Measurements from ENCODE around the gene GALNT17. TPM values are rescaled to one million over a fixed set of nuclear protein-coding genes. Genes with fewer than 3 reads are reported as not detected.

GALNT17 gene
- total RNA-seq, 1 experiment from 2014 or later: not detected

DNA sequence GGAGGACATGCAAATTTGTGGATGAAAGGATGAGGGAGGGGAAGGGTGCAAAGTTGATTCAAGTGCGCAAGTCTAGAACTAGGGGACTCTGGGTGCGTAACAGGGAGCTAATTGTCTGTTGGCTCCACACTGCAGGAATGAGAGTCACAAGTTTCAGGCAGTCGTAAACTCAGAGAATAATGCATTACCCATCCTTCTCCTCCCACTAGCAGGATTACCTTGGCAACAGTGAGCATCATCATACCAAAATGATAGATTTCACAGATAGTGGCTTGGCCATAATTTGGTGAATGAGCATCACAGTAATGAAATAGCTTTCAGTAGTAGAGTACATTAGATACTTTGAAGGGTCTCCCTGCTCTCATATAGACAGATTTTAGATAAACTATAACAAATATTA is 565.5 kb downstream of the GALNT17 start:
- TF ChIP-seq EZH2 (IDR thresholded peaks at IDR 0.05; ENCODE audit: low read length, unreplicated experiment): no peak

DNA sequence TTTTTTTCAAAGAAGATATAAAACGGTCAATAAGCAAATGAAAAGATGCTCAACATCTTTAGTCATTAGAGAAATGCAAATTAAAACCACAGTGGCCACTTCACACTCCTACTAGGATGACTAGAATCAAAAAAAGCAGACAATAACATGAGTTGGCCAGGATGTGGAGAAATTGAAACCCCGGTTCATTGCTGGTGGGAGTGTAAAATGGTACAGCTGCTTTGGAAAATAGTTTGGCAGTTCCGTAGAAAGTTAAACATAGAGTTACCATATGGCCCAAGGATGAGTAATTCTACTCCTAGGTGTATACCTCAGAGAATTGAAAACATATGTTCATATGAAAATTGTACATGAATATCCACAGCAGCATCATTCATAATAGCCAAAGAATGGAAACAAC is 573.3 kb downstream of the GALNT17 start:
- DNase-seq: no peak
- Histone ChIP-seq H3K4me3 (ENCODE audit: low read length) (no peak overlapping the region), H3K79me2 (ENCODE audit: low read length) (no peaks in the 10 kb centered on the region), H3K9me2 (replicated peaks; ENCODE audit: low read length) (no peaks in the 10 kb centered on the region), H3K4me1 (ENCODE audit: insufficient read depth, low read length) (no peaks in the 10 kb centered on the region), H3K4me2 (ENCODE audit: low read length) (no peak overlapping the region), H4K20me1 (ENCODE audit: low read length) (no peaks in the 10 kb centered on the region), H3K9me3 (ENCODE audit: low read length) (no peaks in the 10 kb centered on the region), H2AFZ (ENCODE audit: low read length) (no peak overlapping the region), H3F3A (ENCODE audit: low read length, unreplicated experiment) (no peaks in the 10 kb centered on the region), H3K27ac (ENCODE audit: low read length) (no peak overlapping the region), H3K9ac (ENCODE audit: low read length) (no peak overlapping the region), H3K36me3 (ENCODE audit: low read depth, low read length) (no peaks in the 10 kb centered on the region), H3K27me3 (ENCODE audit: low read length) (no peaks in the 10 kb centered on the region)
- POLR2A ChIA-PET (ENCODE audit: unreplicated experiment): no interaction called here
- ATAC-seq: no peak
- intact Hi-C loops (cut with micrococcal nuclease): no loop called here
- no TSS peak for BruUV-seq (replicated peaks)
- CTCF ChIA-PET: no interaction called here
- no peak for TF ChIP-seq EZH2phosphoT487 (IDR thresholded peaks at IDR 0.05; ENCODE audit: borderline replicate concordance, low read length)
- TF ChIP-seq EZH2 (IDR thresholded peaks at IDR 0.05; ENCODE audit: low read length, unreplicated experiment): no peak
- TF ChIP-seq, protein P1, sequence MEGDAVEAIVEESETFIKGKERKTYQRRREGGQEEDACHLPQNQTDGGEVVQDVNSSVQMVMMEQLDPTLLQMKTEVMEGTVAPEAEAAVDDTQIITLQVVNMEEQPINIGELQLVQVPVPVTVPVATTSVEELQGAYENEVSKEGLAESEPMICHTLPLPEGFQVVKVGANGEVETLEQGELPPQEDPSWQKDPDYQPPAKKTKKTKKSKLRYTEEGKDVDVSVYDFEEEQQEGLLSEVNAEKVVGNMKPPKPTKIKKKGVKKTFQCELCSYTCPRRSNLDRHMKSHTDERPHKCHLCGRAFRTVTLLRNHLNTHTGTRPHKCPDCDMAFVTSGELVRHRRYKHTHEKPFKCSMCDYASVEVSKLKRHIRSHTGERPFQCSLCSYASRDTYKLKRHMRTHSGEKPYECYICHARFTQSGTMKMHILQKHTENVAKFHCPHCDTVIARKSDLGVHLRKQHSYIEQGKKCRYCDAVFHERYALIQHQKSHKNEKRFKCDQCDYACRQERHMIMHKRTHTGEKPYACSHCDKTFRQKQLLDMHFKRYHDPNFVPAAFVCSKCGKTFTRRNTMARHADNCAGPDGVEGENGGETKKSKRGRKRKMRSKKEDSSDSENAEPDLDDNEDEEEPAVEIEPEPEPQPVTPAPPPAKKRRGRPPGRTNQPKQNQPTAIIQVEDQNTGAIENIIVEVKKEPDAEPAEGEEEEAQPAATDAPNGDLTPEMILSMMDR (conservative IDR thresholded peaks at IDR 0.05; ENCODE audit: low read depth, low read length): no peak

More for the DNA sequence above, 565.5 kb downstream of the GALNT17 start:
- ChIA-PET POLR2A (ENCODE audit: unreplicated experiment) (no interaction called here), CTCF (no interaction called here)
- Histone ChIP-seq H3K27me3 (ENCODE audit: low read length) (no peaks in the 10 kb centered on the region), H3K27ac (ENCODE audit: low read length) (no peak overlapping the region), H3K9ac (ENCODE audit: low read length) (no peak overlapping the region), H3K4me1 (ENCODE audit: insufficient read depth, low read length) (no peaks in the 10 kb centered on the region), H3K36me3 (ENCODE audit: low read depth, low read length) (no peaks in the 10 kb centered on the region), H2AFZ (ENCODE audit: low read length) (no peak overlapping the region), H3K4me3 (ENCODE audit: low read length) (no peak overlapping the region), H3F3A (ENCODE audit: low read length, unreplicated experiment) (no peaks in the 10 kb centered on the region), H3K4me2 (ENCODE audit: low read length) (no peak overlapping the region), H4K20me1 (ENCODE audit: low read length) (no peaks in the 10 kb centered on the region), H3K9me3 (ENCODE audit: low read length) (no peaks in the 10 kb centered on the region), H3K79me2 (ENCODE audit: low read length) (no peaks in the 10 kb centered on the region), H3K9me2 (replicated peaks; ENCODE audit: low read length) (no peaks in the 10 kb centered on the region)
- no peak for DNase-seq
- ATAC-seq: no peak
- intact Hi-C loops (cut with micrococcal nuclease): no loop called here
- BruUV-seq (replicated peaks): no TSS peak

DNA sequence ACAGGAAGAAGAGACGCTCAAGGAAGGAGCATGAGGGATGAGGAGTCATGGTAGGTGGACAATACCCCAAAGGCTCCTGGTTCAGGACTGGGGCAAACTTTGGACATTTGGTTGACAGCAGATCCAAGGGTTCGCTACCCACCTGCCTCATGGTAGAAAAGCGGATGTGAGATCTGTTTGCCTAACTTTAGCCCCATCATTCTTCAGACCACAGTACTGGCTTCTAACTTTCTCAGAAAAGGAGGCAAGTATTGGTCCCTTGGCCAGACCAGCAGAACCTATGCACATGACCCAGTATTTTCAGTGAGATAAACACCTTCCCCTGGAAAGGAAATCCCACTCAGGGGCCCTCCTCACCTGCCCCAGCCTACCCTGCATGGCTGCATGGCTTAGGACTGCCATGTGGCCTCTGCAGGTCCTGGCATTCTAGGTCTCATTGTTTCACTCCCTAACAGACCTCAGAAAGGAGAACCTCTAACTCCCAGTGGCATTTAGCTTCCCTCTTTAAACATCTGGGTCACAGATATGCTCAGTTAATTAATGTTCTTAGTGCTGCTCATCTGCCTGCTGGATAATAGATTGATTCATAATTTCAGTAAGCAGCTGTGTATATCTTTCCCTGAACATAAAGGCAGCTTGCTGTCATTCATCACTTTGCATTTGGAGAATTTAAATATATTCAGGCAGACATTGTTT is 574.1 kb downstream of the GALNT17 start:
- Histone ChIP-seq H4K20me1 (ENCODE audit: low read length) (no peaks in the 10 kb centered on the region), H3K9me3 (ENCODE audit: low read length) (no peaks in the 10 kb centered on the region), H3K27me3 (ENCODE audit: low read length) (no peaks in the 10 kb centered on the region), H3K4me1 (ENCODE audit: insufficient read depth, low read length) (no peaks in the 10 kb centered on the region), H3K4me3 (ENCODE audit: low read length) (no peak overlapping the region), H3K36me3 (ENCODE audit: low read depth, low read length) (no peaks in the 10 kb centered on the region), H3K79me2 (ENCODE audit: low read length) (no peaks in the 10 kb centered on the region), H3K27ac (ENCODE audit: low read length) (no peak overlapping the region), H3F3A (ENCODE audit: low read length, unreplicated experiment) (no peaks in the 10 kb centered on the region), H3K4me2 (ENCODE audit: low read length) (no peak overlapping the region), H3K9me2 (replicated peaks; ENCODE audit: low read length) (no peaks in the 10 kb centered on the region), H2AFZ (ENCODE audit: low read length) (no peak overlapping the region), H3K9ac (ENCODE audit: low read length) (no peak overlapping the region)
- no TSS peak for BruUV-seq (replicated peaks)
- CTCF ChIA-PET: no interaction called here
- TF ChIP-seq EZH2 (IDR thresholded peaks at IDR 0.05; ENCODE audit: low read length, unreplicated experiment) (no peak), EZH2phosphoT487 (IDR thresholded peaks at IDR 0.05; ENCODE audit: borderline replicate concordance, low read length) (no peak)
- TF ChIP-seq, protein P1 (conservative IDR thresholded peaks at IDR 0.05; ENCODE audit: low read depth, low read length): no peak
- POLR2A ChIA-PET (ENCODE audit: unreplicated experiment): no interaction called here
- intact Hi-C loops (cut with micrococcal nuclease): no loop called here
- no peak for ATAC-seq
- no peak for DNase-seq
